Measurements from ENCODE around the gene ZNF665.
"Not testable (repeated sequence)": the region's sequence is repeated elsewhere in the genome, so short reads cannot be mapped to it uniquely, and the experiment has no call there.

ZNF665 gene

GRCh38 chr19:53192771-53193534 is at the start of gene ZNF665:
TSS of gene ZNF665 (minus strand) at chr19:53193358. CDS start at chr19:53182898, 10,460 bp downstream.
- DNase-seq = peak; percentile 6 to 13

- DNase-seq = no peak
Observed at GRCh38 chr19:53237114-53237777, 44.1 kb upstream of the ZNF665 start.

GRCh38 chr19:53224606-53225005 is 31.4 kb upstream of the ZNF665 start:
- no peak for DNase-seq

- DNase-seq = not testable (repeated sequence)
Observed at GRCh38 chr19:53222716-53223115, 29.6 kb upstream of the ZNF665 start.

- DNase-seq = no peak
Observed at GRCh38 chr19:53212703-53213320, 19.7 kb upstream of the ZNF665 start.

- DNase-seq = not testable (repeated sequence)
Observed at GRCh38 chr19:53211554-53211953, 18.4 kb upstream of the ZNF665 start.

GRCh38 chr19:53196777-53197396 is 3.7 kb upstream of the ZNF665 start:
- peak; percentile 25 to 48 for DNase-seq

GRCh38 chr19:53195265-53195903 is 2.2 kb upstream of the ZNF665 start:
- peak; percentile 15 to 53 for DNase-seq

GRCh38 chr19:53193535-53194222 is 521 bp upstream of the ZNF665 start:
- no peak for DNase-seq

- no peak for DNase-seq
Observed at GRCh38 chr19:53190253-53190652, 2.9 kb downstream of the ZNF665 start.

GRCh38 chr19:53189691-53190198 is 3.4 kb downstream of the ZNF665 start:
- not testable (repeated sequence) for DNase-seq

- not testable (repeated sequence) for DNase-seq
Observed at GRCh38 chr19:53185155-53185882, 7.8 kb downstream of the ZNF665 start.

GRCh38 chr19:53183146-53183764 is 9.9 kb downstream of the ZNF665 start:
- DNase-seq = no peak

- DNase-seq = no peak
Observed at GRCh38 chr19:53182202-53182601, 11.0 kb downstream of the ZNF665 start.

GRCh38 chr19:53177986-53178385 is 15.2 kb downstream of the ZNF665 start:
- DNase-seq = no peak

- DNase-seq = no peak
Observed at GRCh38 chr19:53172889-53173288, 20.3 kb downstream of the ZNF665 start.

GRCh38 chr19:53165691-53166091 is 27.5 kb downstream of the ZNF665 start:
- no peak for DNase-seq

- DNase-seq = no peak
Observed at GRCh38 chr19:53161123-53161522, 32.0 kb downstream of the ZNF665 start.

- DNase-seq = no peak
Observed at GRCh38 chr19:53160350-53160749, 32.8 kb downstream of the ZNF665 start.

GRCh38 chr19:53158119-53158656 is 35.0 kb downstream of the ZNF665 start:
- DNase-seq = peak in 1 of 2 experiments; percentile 16
